K562 (cell line): ENCODE data around the gene CCDC136. TPM values are rescaled to one million over a fixed set of nuclear protein-coding genes. Genes with fewer than 3 reads are reported as not detected.

Source experiments
- FOXJ2 ChIP-seq: fragments of 200-800 bp; sonication (Bioruptor generic); IDR thresholded peaks from 2 replicates; pipeline ENCODE4 v1.6.1; 2016; ENCODE audit warnings: missing genetic modification characterization, missing compliant biosample characterization
- FOXM1 ChIP-seq, 2 experiments: fragments of 450-650 bp in 1 of 2; sonication (generic) in 1 of 2; formaldehyde crosslinking in 1 of 2; IDR thresholded peaks; 2 replicates each; pipeline versions ENCODE4 v1.6.1 to v1.9.0; 2017 to 2022; ENCODE audit warnings: low read depth in 2 of 2, mild to moderate bottlenecking in 2 of 2, missing genetic modification reagents in 1 of 2, moderate library complexity in 1 of 2
- L3MBTL2 ChIP-seq: fragments of 450-650 bp; IDR thresholded peaks from 2 replicates; pipeline ENCODE4 v1.6.1; 2016; ENCODE audit warnings: mild to moderate bottlenecking, moderate library complexity
- SMAD3 ChIP-seq: fragments of 450-650 bp; formaldehyde crosslinking; conservative IDR thresholded peaks from 2 replicates; pipeline ENCODE4 v1.4.0; 2020; ENCODE audit warnings: mild to moderate bottlenecking
- polyA plus RNA-seq, 8 experiments: library from polyadenylated mRNA; depleted of rRNA in 4 of 8; stranded (reverse) in 5 of 8; unstranded in 3 of 8; fragments of >200 nt; fragmentation: Nextera tagmentation in 2 of 8; fragmentation: Illumina TruSeq in 1 of 8; extraction: Ambion mirVana in 2 of 8; extraction: Trizol in 1 of 8; gene quantifications; 2 replicates each; pipeline versions ENCODE4 v1.2.1 to v1.2.3, GENCODE V29; 2011 to 2014; ENCODE audit warnings: inconsistent platforms in 1 of 8, missing spikeins in 1 of 8
- total RNA-seq, 7 experiments: library from RNA; depleted of rRNA in 6 of 7; stranded (reverse); fragments of >200 nt in 6 of 7; fragmentation: Illumina TruSeq in 2 of 7; extraction: Trizol in 2 of 7; gene quantifications; 2 replicates each; pipeline versions ENCODE4 v1.2.1 to v1.2.3, GENCODE V29; 2011 to 2021; ENCODE audit warnings: low replicate concordance in 1 of 7
- TF ChIP-seq, protein P1 (sequence below), 2 experiments: IDR thresholded peaks in 1 of 2; conservative IDR thresholded peaks in 1 of 2; 2 replicates each; pipeline ENCODE4 v1.6.1; 2016; ENCODE audit warnings: low read depth in 2 of 2, mild to moderate bottlenecking in 1 of 2, missing compliant biosample characterization in 1 of 2, missing genetic modification characterization in 1 of 2, moderate library complexity in 1 of 2
- TF ChIP-seq, protein P2 (sequence below): sonication (generic); formaldehyde crosslinking; IDR thresholded peaks from 2 replicates; pipeline ENCODE4 v1.8.1; 2023; ENCODE audit warnings: mild to moderate bottlenecking, missing genetic modification reagents
- TF ChIP-seq, protein P3 (sequence below): fragments of 450-650 bp; IDR thresholded peaks from 2 replicates; pipeline ENCODE4 v1.6.1; 2018; ENCODE audit warnings: mild to moderate bottlenecking, low read depth; ENCODE audit not compliant: partially characterized antibody
- TF ChIP-seq, protein P4 (sequence below): sonication (generic); formaldehyde crosslinking; IDR thresholded peaks from 2 replicates; pipeline ENCODE4 v1.8.0; 2023; ENCODE audit warnings: mild to moderate bottlenecking, missing genetic modification reagents
- TF ChIP-seq, protein P5 (sequence below): sonication (generic); formaldehyde crosslinking; IDR thresholded peaks from 2 replicates; pipeline ENCODE4 v1.8.0; 2022; ENCODE audit warnings: missing genetic modification reagents, mild to moderate bottlenecking, borderline replicate concordance
- TF ChIP-seq, protein P6 (sequence below), 2 experiments: fragments of 200-800 bp in 1 of 2; sonication (Bioruptor generic) in 1 of 2; sonication (generic) in 1 of 2; formaldehyde crosslinking in 1 of 2; IDR thresholded peaks in 1 of 2; conservative IDR thresholded peaks in 1 of 2; 2 replicates each; pipeline versions ENCODE4 v1.5.0 to v1.6.1; 2016 to 2020; ENCODE audit warnings: missing compliant biosample characterization in 1 of 2, missing genetic modification characterization in 1 of 2, missing genetic modification reagents in 1 of 2

The CCDC136 gene
- total and polyA plus RNA-seq, 9 of the 15 experiments (the other 6 are each of a cell fraction or from before 2014, with no cell fraction given), result 2.4 to 40.8 (median 26.5) TPM

DNA sequence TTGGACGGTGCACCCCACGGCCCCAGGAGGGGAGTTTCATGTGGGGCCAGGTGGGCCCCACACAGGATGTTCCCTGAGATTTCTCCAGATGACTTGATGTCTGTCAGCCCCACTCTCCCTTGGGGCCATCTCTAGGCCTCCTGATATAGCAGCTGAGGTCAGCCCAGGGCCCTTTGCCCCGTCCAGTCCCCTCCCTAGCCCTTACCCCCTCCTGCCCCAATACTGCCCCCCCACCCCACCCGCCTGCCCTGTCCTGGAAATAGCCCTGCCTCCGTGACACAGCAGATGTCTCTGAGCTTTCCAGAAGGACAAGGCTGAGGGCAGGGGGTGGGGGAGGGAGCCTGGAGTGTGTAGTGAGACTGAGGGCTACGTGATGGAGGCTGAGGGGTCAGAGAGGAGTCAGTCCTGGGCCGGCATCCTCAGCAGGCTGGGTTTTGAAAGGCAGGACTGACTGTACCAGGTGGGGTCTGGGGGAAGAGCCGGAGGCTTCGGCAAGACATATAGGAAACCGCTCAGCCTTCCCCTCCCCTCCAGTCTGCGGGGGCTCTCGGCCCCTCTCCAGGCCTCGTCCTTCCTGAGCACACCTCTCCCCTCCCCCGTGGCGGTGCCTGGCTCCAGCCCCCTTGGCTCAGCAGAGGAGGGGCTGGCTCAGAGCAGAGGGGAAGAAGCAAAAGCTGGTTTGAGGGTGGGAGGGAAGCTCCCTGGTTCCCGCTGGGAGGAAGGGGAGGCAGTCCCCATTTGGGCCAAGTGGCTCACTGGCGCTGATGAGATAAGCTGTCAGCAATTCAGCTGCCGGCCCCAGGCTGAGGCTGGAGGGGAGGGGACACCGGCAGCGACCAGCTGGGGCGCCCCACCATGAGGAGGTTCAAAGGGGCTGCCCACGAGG is 40.5 kb downstream of the CCDC136 start (continued):
- TF ChIP-seq, protein P1, sequence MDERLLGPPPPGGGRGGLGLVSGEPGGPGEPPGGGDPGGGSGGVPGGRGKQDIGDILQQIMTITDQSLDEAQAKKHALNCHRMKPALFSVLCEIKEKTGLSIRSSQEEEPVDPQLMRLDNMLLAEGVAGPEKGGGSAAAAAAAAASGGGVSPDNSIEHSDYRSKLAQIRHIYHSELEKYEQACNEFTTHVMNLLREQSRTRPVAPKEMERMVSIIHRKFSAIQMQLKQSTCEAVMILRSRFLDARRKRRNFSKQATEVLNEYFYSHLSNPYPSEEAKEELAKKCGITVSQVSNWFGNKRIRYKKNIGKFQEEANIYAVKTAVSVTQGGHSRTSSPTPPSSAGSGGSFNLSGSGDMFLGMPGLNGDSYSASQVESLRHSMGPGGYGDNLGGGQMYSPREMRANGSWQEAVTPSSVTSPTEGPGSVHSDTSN (CRISPR knock-in tag; IDR thresholded peaks at IDR 0.05; ENCODE audit: low read depth), result peak; percentile 40
- TF ChIP-seq, protein P1 (tag; conservative IDR thresholded peaks at IDR 0.05; ENCODE audit: low read depth), result peak; percentile 55
- TF ChIP-seq, protein P2, sequence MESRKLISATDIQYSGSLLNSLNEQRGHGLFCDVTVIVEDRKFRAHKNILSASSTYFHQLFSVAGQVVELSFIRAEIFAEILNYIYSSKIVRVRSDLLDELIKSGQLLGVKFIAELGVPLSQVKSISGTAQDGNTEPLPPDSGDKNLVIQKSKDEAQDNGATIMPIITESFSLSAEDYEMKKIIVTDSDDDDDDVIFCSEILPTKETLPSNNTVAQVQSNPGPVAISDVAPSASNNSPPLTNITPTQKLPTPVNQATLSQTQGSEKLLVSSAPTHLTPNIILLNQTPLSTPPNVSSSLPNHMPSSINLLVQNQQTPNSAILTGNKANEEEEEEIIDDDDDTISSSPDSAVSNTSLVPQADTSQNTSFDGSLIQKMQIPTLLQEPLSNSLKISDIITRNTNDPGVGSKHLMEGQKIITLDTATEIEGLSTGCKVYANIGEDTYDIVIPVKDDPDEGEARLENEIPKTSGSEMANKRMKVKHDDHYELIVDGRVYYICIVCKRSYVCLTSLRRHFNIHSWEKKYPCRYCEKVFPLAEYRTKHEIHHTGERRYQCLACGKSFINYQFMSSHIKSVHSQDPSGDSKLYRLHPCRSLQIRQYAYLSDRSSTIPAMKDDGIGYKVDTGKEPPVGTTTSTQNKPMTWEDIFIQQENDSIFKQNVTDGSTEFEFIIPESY (CRISPR knock-in tag), result no peak
- TF ChIP-seq FOXJ2 (tag) (no peak), SMAD3 (no peak), L3MBTL2 (peak; percentile 54; the same call in 1 of the 2 replicates), FOXM1 (IDR thresholded peaks at IDR 0.05; ENCODE audit: low read depth) (no peak), FOXM1 (CRISPR knock-in tag; IDR thresholded peaks at IDR 0.05; ENCODE audit: low read depth) (no peak; the same call in 1 of the 2 replicates)
- TF ChIP-seq, protein P3, sequence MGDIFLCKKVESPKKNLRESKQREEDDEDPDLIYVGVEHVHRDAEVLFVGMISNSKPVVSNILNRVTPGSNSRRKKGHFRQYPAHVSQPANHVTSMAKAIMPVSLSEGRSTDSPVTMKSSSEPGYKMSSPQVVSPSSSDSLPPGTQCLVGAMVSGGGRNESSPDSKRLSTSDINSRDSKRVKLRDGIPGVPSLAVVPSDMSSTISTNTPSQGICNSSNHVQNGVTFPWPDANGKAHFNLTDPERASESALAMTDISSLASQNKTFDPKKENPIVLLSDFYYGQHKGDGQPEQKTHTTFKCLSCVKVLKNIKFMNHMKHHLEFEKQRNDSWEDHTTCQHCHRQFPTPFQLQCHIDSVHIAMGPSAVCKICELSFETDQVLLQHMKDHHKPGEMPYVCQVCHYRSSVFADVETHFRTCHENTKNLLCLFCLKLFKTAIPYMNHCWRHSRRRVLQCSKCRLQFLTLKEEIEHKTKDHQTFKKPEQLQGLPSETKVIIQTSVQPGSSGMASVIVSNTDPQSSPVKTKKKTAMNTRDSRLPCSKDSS, result no peak
- TF ChIP-seq, protein P4, sequence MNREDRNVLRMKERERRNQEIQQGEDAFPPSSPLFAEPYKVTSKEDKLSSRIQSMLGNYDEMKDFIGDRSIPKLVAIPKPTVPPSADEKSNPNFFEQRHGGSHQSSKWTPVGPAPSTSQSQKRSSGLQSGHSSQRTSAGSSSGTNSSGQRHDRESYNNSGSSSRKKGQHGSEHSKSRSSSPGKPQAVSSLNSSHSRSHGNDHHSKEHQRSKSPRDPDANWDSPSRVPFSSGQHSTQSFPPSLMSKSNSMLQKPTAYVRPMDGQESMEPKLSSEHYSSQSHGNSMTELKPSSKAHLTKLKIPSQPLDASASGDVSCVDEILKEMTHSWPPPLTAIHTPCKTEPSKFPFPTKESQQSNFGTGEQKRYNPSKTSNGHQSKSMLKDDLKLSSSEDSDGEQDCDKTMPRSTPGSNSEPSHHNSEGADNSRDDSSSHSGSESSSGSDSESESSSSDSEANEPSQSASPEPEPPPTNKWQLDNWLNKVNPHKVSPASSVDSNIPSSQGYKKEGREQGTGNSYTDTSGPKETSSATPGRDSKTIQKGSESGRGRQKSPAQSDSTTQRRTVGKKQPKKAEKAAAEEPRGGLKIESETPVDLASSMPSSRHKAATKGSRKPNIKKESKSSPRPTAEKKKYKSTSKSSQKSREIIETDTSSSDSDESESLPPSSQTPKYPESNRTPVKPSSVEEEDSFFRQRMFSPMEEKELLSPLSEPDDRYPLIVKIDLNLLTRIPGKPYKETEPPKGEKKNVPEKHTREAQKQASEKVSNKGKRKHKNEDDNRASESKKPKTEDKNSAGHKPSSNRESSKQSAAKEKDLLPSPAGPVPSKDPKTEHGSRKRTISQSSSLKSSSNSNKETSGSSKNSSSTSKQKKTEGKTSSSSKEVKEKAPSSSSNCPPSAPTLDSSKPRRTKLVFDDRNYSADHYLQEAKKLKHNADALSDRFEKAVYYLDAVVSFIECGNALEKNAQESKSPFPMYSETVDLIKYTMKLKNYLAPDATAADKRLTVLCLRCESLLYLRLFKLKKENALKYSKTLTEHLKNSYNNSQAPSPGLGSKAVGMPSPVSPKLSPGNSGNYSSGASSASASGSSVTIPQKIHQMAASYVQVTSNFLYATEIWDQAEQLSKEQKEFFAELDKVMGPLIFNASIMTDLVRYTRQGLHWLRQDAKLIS (CRISPR knock-in tag), result no peak
- TF ChIP-seq, protein P5, sequence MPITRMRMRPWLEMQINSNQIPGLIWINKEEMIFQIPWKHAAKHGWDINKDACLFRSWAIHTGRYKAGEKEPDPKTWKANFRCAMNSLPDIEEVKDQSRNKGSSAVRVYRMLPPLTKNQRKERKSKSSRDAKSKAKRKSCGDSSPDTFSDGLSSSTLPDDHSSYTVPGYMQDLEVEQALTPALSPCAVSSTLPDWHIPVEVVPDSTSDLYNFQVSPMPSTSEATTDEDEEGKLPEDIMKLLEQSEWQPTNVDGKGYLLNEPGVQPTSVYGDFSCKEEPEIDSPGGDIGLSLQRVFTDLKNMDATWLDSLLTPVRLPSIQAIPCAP (CRISPR knock-in tag), result no peak
- TF ChIP-seq, protein P6, sequence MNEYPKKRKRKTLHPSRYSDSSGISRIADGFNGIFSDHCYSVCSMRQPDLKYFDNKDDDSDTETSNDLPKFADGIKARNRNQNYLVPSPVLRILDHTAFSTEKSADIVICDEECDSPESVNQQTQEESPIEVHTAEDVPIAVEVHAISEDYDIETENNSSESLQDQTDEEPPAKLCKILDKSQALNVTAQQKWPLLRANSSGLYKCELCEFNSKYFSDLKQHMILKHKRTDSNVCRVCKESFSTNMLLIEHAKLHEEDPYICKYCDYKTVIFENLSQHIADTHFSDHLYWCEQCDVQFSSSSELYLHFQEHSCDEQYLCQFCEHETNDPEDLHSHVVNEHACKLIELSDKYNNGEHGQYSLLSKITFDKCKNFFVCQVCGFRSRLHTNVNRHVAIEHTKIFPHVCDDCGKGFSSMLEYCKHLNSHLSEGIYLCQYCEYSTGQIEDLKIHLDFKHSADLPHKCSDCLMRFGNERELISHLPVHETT (CRISPR knock-in tag; conservative IDR thresholded peaks at IDR 0.05 in 1 of 2, IDR thresholded peaks at IDR 0.05 in 1 of 2), result peak in 1 of 2 experiments; percentile 55; a peak in 2 of 4 replicates
